H1 (cell line): ENCODE measurements around the gene TDP2. TPM values are rescaled to one million over a fixed set of nuclear protein-coding genes. Genes with fewer than 3 reads are reported as not detected.

Experiments used
- BACH1 ChIP-seq: IDR thresholded peaks from 2 replicates; pipeline ENCODE4 v1.6.1; 2012; ENCODE audit warnings: low read length, improper control_type of control experiment
- CTBP2 ChIP-seq: IDR thresholded peaks from 2 replicates; pipeline ENCODE4 v1.7.0; 2011; ENCODE audit warnings: borderline replicate concordance, mild to moderate bottlenecking, moderate library complexity, mixed read lengths, low read length; ENCODE audit not compliant: insufficient read depth, insufficient read length
- HDAC2 ChIP-seq, 2 experiments: fragments of 300-600 bp in 1 of 2; sonication (generic) in 1 of 2; IDR thresholded peaks; 2 replicates each; pipeline ENCODE4 v1.6.1; 2011 to 2012; ENCODE audit warnings: low read depth in 2 of 2, low read length in 2 of 2, mild to moderate bottlenecking in 2 of 2, moderate library complexity in 2 of 2, borderline replicate concordance in 1 of 2, inconsistent platforms in 1 of 2
- KDM1A ChIP-seq: fragments of 200-600, 300-600 bp; sonication (generic); IDR thresholded peaks from 2 replicates; pipeline ENCODE4 v1.7.1; 2016; ENCODE audit warnings: mild to moderate bottlenecking, low read length, borderline replicate concordance
- RXRA ChIP-seq: IDR thresholded peaks from 2 replicates; pipeline ENCODE4 v1.6.1; 2011; ENCODE audit warnings: low read depth, mild to moderate bottlenecking, low read length, moderate library complexity; ENCODE audit not compliant: insufficient read depth
- USF2 ChIP-seq: IDR thresholded peaks from 2 replicates; pipeline ENCODE4 v1.6.1; 2011; ENCODE audit warnings: low read length, improper control_type of control experiment
- polyA plus RNA-seq, 7 experiments: library from polyadenylated mRNA; depleted of rRNA in 3 of 7; stranded (reverse) in 5 of 7; unstranded in 2 of 7; fragments of >200 nt in 5 of 7; fragments of 200-250 nt in 2 of 7; gene quantifications; 1 replicate in 5 of 7; 2 replicates in 1 of 7; 4 replicates in 1 of 7; pipeline versions ENCODE4 v1.2.1 to v1.2.3, GENCODE V29; 2011 to 2013; ENCODE audit warnings: missing spikeins in 2 of 7, mixed read lengths in 2 of 7
- total RNA-seq: library from RNA; stranded (reverse); fragmentation: NEBNext Ultra II Directional; extraction: Animal tissue kit (Norgen Biotek cat#: 25700); gene quantifications from 2 replicates; pipeline ENCODE4 v1.2.1, GENCODE V29; 2021

The TDP2 gene
- total and polyA plus RNA-seq, 2 of the 8 experiments (the other 6 are each of a cell fraction or from before 2014, with no cell fraction given), result 18.8 to 51.6 TPM

GRCh38 chr6:24646771-24647170, 19.9 kb downstream of the TDP2 start (continued):
- TF ChIP-seq RXRA, result no peak
- no peak for TF ChIP-seq KDM1A
- no peak for TF ChIP-seq USF2
- no peak for TF ChIP-seq HDAC2 (IDR thresholded peaks at IDR 0.05; ENCODE audit: borderline replicate concordance in 1 of 2, low read depth in 2 of 2, low read length in 2 of 2)
- no peak for TF ChIP-seq CTBP2
- no peak for TF ChIP-seq BACH1
- TF ChIP-seq, all 59 proteins: peak for 0
